Measurements from ENCODE around the gene IKBKE.

The IKBKE gene

GRCh38 chr1:206455666-206456344, 14.5 kb upstream of the IKBKE start:
- no peak for TF ChIP-seq CTCF (IDR thresholded peaks at IDR 0.05)

- no peak for TF ChIP-seq CTCF (IDR thresholded peaks at IDR 0.05)
Observed at GRCh38 chr1:206456577-206457370, 13.5 kb upstream of the IKBKE start.

- no peak for TF ChIP-seq CTCF (IDR thresholded peaks at IDR 0.05)
Observed at GRCh38 chr1:206457408-206458120, 12.7 kb upstream of the IKBKE start.

- no peak for TF ChIP-seq CTCF (IDR thresholded peaks at IDR 0.05)
Observed at GRCh38 chr1:206459703-206460102, 10.6 kb upstream of the IKBKE start.

GRCh38 chr1:206460836-206461426, 9.3 kb upstream of the IKBKE start:
- TF ChIP-seq CTCF (IDR thresholded peaks at IDR 0.05), result no peak

GRCh38 chr1:206461602-206462455, 8.4 kb upstream of the IKBKE start:
- TF ChIP-seq CTCF (IDR thresholded peaks at IDR 0.05), result peak; percentile 97

Data from LNCAP (cell line).